Heart left ventricle (tissue), 16 donors: Measurements from ENCODE around the gene GATAD2B. TPM values are rescaled to one million over a fixed set of nuclear protein-coding genes. Genes with fewer than 3 reads are reported as not detected.
"Not testable (repeated sequence)": the region's sequence is repeated elsewhere in the genome, so short reads cannot be mapped to it uniquely, and the experiment has no call there.

Experiments used
- ATAC-seq, 4 donors: fragments of 200-7000 bp; cut with Tn5 transposase; one replicate each; pipeline ENCODE4 v1.9.1; 2020 to 2022; ENCODE audit warnings: moderate library complexity in 4 of 4, mild to moderate bottlenecking in 3 of 4, moderate number of reproducible peaks in 1 of 4
- DNase-seq, 5 donors: peaks; one replicate each; pipeline ENCODE4 v3.0.0-alpha.2; 2020
- H3K27ac ChIP-seq, 12 donors: fragments of 200-600 bp; sonication (generic) in 4 of 12; one replicate each; pipeline versions ENCODE4 v1.5.0 to v1.8.0; 2016 to 2022; ENCODE audit warnings: mild to moderate bottlenecking in 2 of 12
- H3K27me3 ChIP-seq, 9 donors: fragments of 200-600 bp; sonication (generic) in 2 of 9; one replicate each; pipeline versions ENCODE4 v1.5.1 to v1.8.0; 2016 to 2022; ENCODE audit warnings: mild to moderate bottlenecking in 3 of 9
- H3K36me3 ChIP-seq, 9 donors: fragments of 200-600 bp; sonication (generic) in 2 of 9; one replicate each; pipeline versions ENCODE4 v1.5.0 to v1.8.0; 2018 to 2022; ENCODE audit warnings: mild to moderate bottlenecking in 2 of 9
- H3K4me1 ChIP-seq, 12 donors: fragments of 200-600 bp; sonication (generic) in 4 of 12; one replicate each; pipeline versions ENCODE4 v1.5.0 to v1.8.0; 2016 to 2022; ENCODE audit warnings: mild to moderate bottlenecking in 3 of 12
- H3K4me3 ChIP-seq, 12 donors: fragments of 200-600 bp; sonication (generic) in 4 of 12; one replicate each; pipeline versions ENCODE4 v1.5.0 to v1.8.0; 2017 to 2022; ENCODE audit warnings: mild to moderate bottlenecking in 9 of 12, moderate library complexity in 4 of 12
- H3K9me3 ChIP-seq, 12 donors: fragments of 200-600 bp; sonication (generic) in 4 of 12; one replicate each; pipeline versions ENCODE4 v1.5.0 to v1.8.0; 2016 to 2022; ENCODE audit warnings: mild to moderate bottlenecking in 1 of 12
- POLR2A ChIP-seq, 2 donors: fragments of 450-650 bp; IDR thresholded peaks; one replicate each; pipeline ENCODE4 v1.6.1; 2017; ENCODE audit warnings: antibody characterized with exemption in 2 of 2, mild to moderate bottlenecking in 2 of 2, moderate library complexity in 2 of 2
- WGBS, 4 donors: extraction: QIAGEN DNeasy Blood & Tissue Kit in 2 of 4; methylation state at CpG; one replicate each; pipeline versions ENCODE4 v1.1.5 to v1.1.7; 2013 to 2018; 5-methylcytosine and 5-hydroxymethylcytosine counted together
- intact Hi-C, 10 donors: fragments of 100-400 bp; cut with DNase I; formaldehyde crosslinking; loops; one replicate each; pipeline versions ENCODE4 v1.11.1 to v1.14.2; 2022
- polyA plus RNA-seq, 2 donors: library from polyadenylated mRNA; stranded (reverse); fragments of 200-250 nt; gene quantifications; one replicate each; pipeline ENCODE4 v1.2.3, GENCODE V29; 2013
- total RNA-seq, 9 donors: library from RNA; depleted of rRNA in 2 of 9; stranded (reverse); fragments of >200 nt in 2 of 9; fragmentation: NEBNext Ultra II Directional in 3 of 9; extraction: Animal tissue kit (Norgen Biotek cat#: 25700) in 3 of 9; gene quantifications; one replicate each; pipeline versions ENCODE4 v1.1.0 to v1.2.4, GENCODE V29; 2016 to 2023
- TF ChIP-seq, protein P1 (sequence below), 12 donors: fragments of 200-600 bp; sonication (generic) in 4 of 12; IDR thresholded peaks; one replicate each; pipeline versions ENCODE4 v1.5.0 to v1.8.0; 2018 to 2022; ENCODE audit warnings: antibody characterized with exemption in 12 of 12, mild to moderate bottlenecking in 5 of 12
- donor health status: ischemic (EF 13 %, LVEDD 7.1; RV severe dilation, severe dysfunction).
- donor health status: healthy with polysubstance abuse.
- donor health status: DM: no; HTN: yes; CAD: no.
- donor health status: DM: no; HTN: no; CAD: no.
- donor health status: ischemic (EF 25% LVEDD 6.9; RV normal size, moderate dysfunction).
- donor health status: ischemic (EF 25% LVEDD 5.7; RV mildly dilated, moderate dysfunction).
- donor health status: healthy.
- donor health status: DM: yes; HTN: yes; CAD: no.
- donor health status: ischemic (EF 35%, LVEDD 5.7; RV mildly dilated, moderate dysfunction).
- donor health status: nonischemic (EF 11% LVEDD 7.7; RV severe dilation, severe dysfunction).
- donor health status: DM: yes; HTN: yes; CAD: no.
- donor health status: PGD.
- donor health status: ischemic (EF 29% LVEDD 5.4; RV normal size, mild dysfunction).
- donor health status: nonischemic (EF 23%, LVEDD 6.1; RV moderate dilation, normal function).

GATAD2B gene
- total and polyA plus RNA-seq, 11 donors: 5.6 to 53.9 (median 34.5) TPM

DNA sequence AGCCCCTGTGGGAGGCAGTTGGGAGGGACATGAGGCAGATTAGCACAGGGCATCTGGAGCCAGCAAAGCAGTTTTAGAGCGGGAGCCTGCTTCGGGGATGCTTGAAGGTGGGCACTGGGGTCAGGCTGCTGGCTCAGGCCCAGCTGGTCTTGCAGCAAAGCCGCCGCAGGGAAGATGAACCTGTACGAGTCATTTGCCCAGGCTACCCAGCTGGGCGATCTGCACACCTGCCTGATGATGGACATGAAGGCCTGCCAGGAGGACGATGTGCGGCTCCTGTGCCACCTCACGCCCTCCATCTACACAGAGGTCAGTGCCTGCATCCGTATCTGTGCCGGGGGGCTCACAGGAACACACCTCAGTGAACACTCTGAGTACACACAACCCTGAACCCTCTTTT lies 155.3 kb downstream of the GATAD2B start:
- intact Hi-C loops: no loop called here
- Histone ChIP-seq H3K9me3 (no peaks in the 10 kb centered on the region), H3K36me3 (peaks cover 0 to 96% (median 86%) of the 10 kb centered on the region in 9 donors), H3K27ac (no peak overlapping the region), H3K4me1 (peaks cover 4 to 55% (median 32%) of the 10 kb centered on the region in 12 donors), H3K27me3 (no peaks in the 10 kb centered on the region), H3K4me3 (no peak overlapping the region)
- no peak for DNase-seq
- WGBS, 4 donors: 95 to 98% (median 96%) methylated on average over 11 of the region's 11 CpGs
- ATAC-seq: no peak
- TF ChIP-seq POLR2A (IDR thresholded peaks at IDR 0.05): no peak
- TF ChIP-seq, protein P1, sequence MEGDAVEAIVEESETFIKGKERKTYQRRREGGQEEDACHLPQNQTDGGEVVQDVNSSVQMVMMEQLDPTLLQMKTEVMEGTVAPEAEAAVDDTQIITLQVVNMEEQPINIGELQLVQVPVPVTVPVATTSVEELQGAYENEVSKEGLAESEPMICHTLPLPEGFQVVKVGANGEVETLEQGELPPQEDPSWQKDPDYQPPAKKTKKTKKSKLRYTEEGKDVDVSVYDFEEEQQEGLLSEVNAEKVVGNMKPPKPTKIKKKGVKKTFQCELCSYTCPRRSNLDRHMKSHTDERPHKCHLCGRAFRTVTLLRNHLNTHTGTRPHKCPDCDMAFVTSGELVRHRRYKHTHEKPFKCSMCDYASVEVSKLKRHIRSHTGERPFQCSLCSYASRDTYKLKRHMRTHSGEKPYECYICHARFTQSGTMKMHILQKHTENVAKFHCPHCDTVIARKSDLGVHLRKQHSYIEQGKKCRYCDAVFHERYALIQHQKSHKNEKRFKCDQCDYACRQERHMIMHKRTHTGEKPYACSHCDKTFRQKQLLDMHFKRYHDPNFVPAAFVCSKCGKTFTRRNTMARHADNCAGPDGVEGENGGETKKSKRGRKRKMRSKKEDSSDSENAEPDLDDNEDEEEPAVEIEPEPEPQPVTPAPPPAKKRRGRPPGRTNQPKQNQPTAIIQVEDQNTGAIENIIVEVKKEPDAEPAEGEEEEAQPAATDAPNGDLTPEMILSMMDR (IDR thresholded peaks at IDR 0.05): no peak

DNA sequence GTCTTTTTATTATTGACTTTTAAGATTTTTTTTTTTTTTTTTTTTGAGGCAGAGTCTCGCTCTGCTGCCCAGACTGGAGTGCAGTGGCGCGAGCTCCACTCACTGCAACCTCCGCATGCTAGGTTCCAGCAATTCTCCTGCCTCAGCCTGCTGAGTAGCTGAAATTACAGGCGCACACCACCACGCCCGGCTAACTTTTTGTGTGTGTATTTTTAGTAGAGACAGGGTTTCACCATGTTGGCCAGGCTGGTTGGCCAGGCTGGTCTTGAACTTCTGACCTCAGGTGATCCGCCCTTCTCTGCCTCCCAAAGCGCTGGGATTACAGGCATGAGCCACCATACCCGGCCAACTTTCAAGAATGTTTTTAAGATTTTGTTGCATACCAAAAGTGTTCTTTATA lies 156.1 kb downstream of the GATAD2B start:
- H3K4me3 ChIP-seq, H3K9me3 ChIP-seq, DNase-seq, ATAC-seq, H3K27me3 ChIP-seq, H3K27ac ChIP-seq, intact Hi-C loops: not testable (repeated sequence)
- peaks cover 0 to 96% (median 89%) of the 10 kb centered on the region in 9 donors for H3K36me3 ChIP-seq
- H3K4me1 ChIP-seq: peaks cover 0 to 53% (median 26%) of the 10 kb centered on the region in 12 donors
- WGBS, 4 donors: 91 to 96% (median 95%) methylated on average over 10 of the region's 10 CpGs

DNA sequence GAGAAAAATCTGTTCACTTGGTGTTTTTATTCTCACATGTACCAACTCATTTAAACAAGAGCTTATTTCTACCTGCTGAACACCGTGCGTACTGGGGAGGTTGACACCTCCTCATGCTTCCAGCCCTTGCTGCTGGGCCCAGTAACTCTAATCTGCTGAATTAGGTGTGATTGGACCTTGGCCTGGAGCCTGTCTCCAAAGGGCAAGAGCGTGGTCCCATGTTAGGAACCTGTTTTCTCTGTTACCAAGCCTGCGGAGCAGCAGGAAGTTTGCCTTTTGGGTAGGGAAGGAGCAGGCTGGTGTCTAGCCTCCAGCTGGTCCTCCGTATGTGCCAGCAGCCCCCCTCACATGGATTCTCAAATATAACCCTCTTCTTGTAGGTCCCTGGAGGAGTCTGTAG lies 158.5 kb downstream of the GATAD2B start:
- no peak for DNase-seq
- Histone ChIP-seq H3K4me1 (peaks cover 0 to 33% (median 12%) of the 10 kb centered on the region in 12 donors), H3K27me3 (no peaks in the 10 kb centered on the region), H3K9me3 (no peaks in the 10 kb centered on the region), H3K27ac (peak overlapping the region; percentile 38 to 83 (median 64)), H3K36me3 (peaks cover 0 to 100% (median 98%) of the 10 kb centered on the region in 9 donors), H3K4me3 (no peak overlapping the region)
- intact Hi-C loops: no loop called here
- WGBS, 4 donors: 79 to 87% (median 84%) methylated on average over 5 of the region's 5 CpGs
- no peak for ATAC-seq
- no peak for TF ChIP-seq POLR2A (IDR thresholded peaks at IDR 0.05)
- TF ChIP-seq, protein P1 (IDR thresholded peaks at IDR 0.05): no peak

DNA sequence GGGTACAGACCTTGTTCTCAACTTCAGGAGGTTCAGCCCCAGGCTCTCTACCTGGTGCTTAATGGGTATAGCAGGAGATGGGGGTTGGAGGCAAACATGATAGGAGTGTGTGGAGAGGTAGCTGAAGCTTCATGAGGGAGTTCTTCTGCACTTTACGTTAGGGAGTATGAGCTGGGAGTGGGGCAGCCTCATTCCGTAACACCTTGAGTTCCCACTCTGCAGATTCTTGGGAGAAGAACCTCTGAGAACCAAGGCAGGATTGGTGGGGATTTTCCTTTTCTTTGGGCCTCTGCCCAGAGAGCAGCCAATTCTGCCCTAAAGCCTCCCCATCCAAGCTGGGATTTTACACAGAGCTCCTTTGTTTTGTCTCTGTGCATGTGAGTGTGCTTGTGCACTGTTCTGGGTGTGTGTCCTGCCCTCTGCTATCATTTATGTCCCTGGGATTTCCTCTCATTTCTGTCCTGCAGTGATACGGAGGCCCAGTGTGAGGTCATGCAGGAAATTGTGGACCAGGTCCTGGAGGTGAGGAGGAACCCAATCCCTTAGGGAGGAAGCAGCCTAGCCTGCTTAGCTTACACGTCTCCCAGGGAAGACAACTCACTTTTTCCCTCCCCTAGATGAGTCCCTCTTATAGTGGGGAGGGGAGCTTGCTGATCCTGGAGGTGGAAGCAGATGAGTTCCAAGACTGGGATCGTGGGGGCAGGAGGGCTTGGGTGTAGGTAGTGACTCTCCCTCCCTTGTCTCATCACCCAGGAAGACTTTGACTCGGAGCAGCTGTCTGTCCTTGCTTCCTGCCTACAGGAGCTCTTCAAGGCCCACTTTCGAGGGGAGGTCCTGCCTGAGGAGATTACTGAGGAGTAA lies 159.2 kb downstream of the GATAD2B start:
- intact Hi-C loops: no loop called here
- Histone ChIP-seq H3K27me3 (no peaks in the 10 kb centered on the region), H3K9me3 (no peaks in the 10 kb centered on the region), H3K4me1 (peaks cover 0 to 26% (median 12%) of the 10 kb centered on the region in 12 donors), H3K36me3 (peaks cover 0 to 100% (median 98%) of the 10 kb centered on the region in 9 donors), H3K27ac (peak overlapping the region; percentile 38 to 83 (median 64)), H3K4me3 (no peak overlapping the region)
- ATAC-seq: peak; percentile 75 to 92 (median 82)
- WGBS, 4 donors: 43 to 61% (median 56%) methylated on average over 7 of the region's 7 CpGs
- peak in 3 of 5 donors; percentile 51 to 59 (median 52) for DNase-seq
- TF ChIP-seq, protein P1 (IDR thresholded peaks at IDR 0.05): no peak
- TF ChIP-seq POLR2A (IDR thresholded peaks at IDR 0.05): peak in 1 of 2 donors; percentile 16
